GM12864 (cell line): ENCODE data around the gene ALKBH7.
A peak's percentile ranks its signal among the peaks of the same experiment; 100 is the strongest.

Experiments used
- DNase-seq: peaks from one replicate; pipeline ENCODE4 v3.0.0-alpha.2; 2011; ENCODE audit warnings: low read depth
- H3K4me3 ChIP-seq: 2 replicates; pipeline ENCODE4 v1.5.1; 2011; ENCODE audit warnings: mild to moderate bottlenecking, low read depth, low read length, control low read depth
- TF ChIP-seq, protein P1 (sequence below): IDR thresholded peaks from 2 replicates; pipeline ENCODE4 v1.5.1; 2011; ENCODE audit warnings: low read depth, mild to moderate bottlenecking, moderate library complexity, low read length, control low read depth, inconsistent platforms; ENCODE audit errors: missing control alignments

The ALKBH7 gene

DNA sequence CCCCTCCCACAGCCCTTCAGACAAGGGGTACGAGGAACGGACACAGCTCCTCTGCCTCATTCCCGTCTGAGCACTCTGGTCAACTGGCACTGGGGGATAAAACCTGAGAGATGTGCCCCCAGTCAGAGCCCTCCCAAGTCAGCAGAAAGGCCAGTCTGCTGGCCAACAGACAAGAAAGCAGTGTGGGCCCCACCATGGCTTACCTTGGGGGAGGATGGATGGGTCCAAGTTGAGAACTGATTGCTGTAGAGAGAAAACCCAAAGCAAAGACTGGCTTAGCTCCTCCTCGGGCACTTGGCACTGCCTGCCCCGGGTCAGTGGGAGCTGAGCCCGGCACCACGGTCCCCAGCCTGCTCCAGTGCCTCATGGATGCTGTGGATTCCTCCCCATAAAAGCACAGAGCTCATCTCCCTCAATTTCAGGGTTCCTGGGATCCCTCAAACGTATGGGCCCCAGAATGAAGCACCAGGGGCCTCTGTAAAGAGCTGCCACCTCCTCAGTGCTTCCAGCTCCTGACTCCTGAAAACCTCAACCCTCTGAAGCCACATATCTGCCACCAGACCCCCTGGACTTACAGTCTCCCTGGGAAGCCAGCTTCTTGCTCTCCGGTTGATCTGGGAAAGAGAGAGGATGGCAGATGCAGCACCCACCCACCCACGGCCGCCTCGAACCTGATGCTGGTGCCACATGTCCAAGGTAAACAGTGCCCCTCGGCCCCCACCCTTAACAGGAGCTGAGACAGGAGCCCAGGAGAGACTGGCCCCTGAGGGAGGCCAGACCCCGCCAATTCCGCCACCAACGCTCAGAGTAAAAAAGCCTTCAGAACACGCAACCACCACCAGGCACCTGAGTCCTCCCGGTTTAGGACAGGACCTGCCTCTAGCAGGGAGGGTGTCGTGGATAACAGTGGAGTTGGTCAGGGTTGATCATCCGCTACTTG lies 48.8 kb downstream of the ALKBH7 start:
- TF ChIP-seq, protein P1, sequence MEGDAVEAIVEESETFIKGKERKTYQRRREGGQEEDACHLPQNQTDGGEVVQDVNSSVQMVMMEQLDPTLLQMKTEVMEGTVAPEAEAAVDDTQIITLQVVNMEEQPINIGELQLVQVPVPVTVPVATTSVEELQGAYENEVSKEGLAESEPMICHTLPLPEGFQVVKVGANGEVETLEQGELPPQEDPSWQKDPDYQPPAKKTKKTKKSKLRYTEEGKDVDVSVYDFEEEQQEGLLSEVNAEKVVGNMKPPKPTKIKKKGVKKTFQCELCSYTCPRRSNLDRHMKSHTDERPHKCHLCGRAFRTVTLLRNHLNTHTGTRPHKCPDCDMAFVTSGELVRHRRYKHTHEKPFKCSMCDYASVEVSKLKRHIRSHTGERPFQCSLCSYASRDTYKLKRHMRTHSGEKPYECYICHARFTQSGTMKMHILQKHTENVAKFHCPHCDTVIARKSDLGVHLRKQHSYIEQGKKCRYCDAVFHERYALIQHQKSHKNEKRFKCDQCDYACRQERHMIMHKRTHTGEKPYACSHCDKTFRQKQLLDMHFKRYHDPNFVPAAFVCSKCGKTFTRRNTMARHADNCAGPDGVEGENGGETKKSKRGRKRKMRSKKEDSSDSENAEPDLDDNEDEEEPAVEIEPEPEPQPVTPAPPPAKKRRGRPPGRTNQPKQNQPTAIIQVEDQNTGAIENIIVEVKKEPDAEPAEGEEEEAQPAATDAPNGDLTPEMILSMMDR, result no peak
- H3K4me3 ChIP-seq, result no peak overlapping the region
- DNase-seq, result no peak

DNA sequence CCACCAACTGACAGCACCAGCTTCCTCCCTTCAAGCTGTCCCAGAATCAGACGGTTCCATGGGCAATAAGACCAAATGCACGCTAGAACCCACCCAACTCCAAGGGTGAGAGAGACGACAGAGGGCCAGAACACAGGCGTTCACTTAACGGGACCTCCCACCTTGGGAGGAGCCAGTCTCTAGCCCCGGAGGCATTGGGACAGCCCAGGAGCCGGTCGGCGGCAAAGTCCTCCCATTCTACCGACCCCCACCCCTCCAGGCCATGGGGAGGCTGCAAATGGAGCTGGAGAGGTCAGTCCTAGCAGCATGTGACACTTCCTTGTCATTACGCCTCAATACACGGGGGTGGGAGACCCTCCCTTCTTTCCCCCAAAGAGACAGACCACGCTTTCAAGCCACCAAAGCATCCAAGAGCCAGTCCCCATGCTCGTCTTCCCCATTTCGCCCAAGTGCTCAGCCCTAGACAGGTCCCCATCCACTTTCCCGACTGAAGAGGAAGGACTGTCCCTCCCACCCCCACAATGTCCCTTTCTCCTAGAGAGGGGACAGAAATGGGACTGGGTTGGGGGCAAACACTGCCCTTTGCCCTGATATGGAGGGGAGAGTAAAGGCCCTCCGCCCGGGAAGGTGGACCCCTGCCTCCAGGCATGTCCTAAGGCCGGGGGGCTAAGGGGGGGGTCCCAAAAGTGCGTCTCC lies 51.1 kb downstream of the ALKBH7 start:
- H3K4me3 ChIP-seq, result peak overlapping the region; percentile 70
- no peak for DNase-seq
- TF ChIP-seq, protein P1, result no peak

DNA sequence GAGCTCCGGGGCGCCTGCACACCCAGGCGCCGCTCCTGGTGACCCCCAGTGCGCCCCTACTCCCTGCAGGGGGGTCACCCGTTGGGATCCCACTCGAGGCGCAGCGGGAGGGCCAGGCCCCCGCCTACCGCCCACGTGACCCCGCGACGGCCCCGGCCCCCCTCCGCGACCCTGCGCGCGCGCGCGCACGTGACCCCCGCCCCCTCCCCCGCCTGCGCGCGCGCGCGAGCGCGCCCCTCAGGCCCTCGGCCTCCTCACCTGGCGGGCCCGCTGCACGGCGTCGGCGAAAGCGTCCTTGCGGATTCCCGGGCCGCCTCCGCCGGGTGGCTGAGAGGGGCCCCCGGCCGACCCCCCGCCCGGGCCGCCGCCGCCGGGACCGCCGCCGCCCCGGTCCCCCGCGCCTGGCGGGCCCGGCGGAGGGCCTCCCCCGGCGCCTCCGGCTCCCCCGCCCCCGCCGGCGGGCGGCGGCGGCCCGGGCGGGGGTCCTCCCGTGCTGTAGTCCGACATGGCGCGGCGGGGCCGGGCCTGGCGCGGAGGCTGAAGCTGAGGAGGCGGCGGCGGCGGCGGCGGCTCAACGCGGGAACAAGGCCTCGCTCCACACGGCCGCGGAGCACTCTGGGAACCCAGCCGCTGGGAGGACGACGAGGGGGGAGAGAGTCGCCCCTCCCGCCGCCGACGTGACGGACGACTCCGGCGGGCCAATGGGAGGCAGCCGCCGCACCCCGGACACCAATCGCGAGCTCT lies 51.8 kb downstream of the ALKBH7 start, which contains the start of gene KHSRP:
Gene KHSRP (minus strand): TSS at position 617 of the 744 bp plus-strand sequence. CDS start 110 bp downstream, at position 507.
- DNase-seq, result no peak
- peak within 1 kb of the TSS; percentile 70 for H3K4me3 ChIP-seq
- TF ChIP-seq, protein P1, result no peak
